HG03571 (cell line): ENCODE results near the gene PSMD2.

Source experiments
- ATAC-seq: cut with Tn5 transposase; IDR thresholded peaks from one replicate; pipeline ENCODE4 v1.9.1; 2021; ENCODE audit not compliant: unreplicated experiment

Gene PSMD2

DNA sequence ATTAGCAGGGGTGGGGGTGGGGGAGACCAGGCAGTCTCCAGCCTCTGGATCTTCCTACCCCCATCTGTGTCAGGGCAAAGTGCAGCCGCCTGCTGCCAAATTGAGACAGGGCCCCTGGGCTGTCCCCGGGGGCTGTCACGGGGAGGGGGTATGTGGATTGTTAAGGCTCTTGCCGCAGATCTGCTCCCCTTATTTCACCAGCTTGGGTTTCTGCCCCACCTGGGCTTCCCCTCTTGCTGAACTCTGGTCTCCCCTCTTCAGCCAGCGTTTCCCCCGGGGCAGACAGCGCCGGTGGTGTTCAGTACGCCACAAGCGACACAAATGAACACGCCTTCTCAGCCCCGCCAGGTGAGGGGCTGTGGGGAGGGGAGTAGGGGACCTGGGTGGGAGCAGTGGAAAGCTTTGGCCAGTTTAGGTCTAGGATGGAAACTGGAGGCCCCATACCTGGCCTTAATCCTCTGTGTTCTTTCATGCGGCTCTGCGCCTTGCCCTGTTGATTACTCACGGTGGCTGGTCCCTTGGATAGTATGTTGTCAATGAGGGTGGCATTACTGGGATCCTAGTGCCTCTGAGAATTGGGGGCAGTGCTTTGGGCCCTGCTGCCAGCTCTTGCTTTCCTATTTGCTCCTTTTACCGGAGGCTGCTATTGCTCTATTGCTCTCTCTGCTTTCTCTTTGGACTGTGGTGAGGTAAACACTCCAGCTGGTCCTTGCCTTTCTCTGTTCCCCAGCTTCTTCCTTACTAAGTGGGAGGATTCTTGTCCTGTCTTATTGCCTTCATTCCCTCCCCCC lies 17.0 kb downstream of the PSMD2 start:
- no peak for ATAC-seq

DNA sequence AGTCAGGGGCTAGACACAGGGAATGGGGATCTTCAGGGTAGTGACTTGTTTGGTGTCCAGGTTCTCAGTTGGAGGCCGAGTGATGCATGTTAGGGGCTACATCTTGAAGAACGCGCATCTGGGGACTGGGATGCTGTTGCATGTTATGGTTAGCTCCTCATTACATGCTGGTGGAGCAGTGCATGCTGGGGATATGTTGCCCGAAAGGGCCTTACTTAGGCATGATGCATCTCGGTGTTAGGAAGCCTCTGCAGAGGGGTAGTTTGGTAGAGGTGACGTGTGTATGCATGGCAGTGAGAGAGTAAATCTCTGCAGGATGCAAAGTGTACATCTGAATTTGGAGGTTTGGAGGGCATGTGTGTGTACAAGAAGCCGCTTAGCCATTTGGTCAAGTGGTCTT lies 17.8 kb downstream of the PSMD2 start:
- ATAC-seq = no peak

DNA sequence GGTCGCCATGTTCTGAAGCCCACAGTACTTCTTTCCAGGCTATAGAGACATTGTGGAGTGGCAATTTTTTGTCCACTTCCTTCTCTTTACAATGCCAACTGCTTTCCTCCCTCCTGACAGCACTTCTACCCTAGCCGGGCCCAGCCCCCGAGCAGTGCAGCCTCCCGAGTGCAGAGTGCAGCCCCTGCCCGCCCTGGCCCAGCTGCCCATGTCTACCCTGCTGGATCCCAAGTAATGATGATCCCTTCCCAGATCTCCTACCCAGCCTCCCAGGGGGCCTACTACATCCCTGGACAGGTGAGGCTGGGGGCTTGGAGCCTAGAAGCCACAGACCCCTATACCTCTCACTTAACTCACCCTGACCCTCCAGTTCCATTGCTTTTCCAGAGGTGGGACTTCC lies 18.2 kb downstream of the PSMD2 start:
- no peak for ATAC-seq

DNA sequence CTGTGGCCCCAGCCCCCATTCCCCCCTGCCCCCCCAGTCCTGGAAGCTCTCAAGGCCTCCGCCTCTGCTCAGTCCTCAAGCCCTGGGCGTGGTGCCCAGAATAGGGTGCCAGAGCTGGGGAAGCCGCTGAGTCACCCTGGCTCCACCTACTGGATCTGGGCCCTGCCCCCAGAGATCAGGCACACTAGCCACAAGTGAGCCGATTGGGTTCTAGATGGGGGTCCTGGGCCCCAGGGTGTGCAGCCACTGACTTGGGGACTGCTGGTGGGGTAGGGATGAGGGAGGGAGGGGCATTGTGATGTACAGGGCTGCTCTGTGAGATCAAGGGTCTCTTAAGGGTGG lies 21.0 kb downstream of the PSMD2 start:
- ATAC-seq = no peak

DNA sequence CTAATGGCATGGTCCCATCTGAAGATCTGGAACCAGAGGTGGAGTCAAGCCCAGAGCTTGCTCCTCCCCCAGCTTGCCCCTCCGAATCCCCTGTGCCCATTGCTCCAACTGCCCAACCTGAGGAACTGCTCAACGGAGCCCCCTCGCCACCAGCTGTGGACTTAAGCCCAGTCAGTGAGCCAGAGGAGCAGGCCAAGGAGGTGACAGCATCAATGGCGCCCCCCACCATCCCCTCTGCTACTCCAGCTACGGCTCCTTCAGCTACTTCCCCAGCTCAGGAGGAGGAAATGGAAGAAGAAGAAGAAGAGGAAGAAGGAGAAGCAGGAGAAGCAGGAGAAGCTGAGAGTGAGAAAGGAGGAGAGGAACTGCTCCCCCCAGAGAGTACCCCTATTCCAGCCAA lies 22.6 kb downstream of the PSMD2 start:
- no peak for ATAC-seq

DNA sequence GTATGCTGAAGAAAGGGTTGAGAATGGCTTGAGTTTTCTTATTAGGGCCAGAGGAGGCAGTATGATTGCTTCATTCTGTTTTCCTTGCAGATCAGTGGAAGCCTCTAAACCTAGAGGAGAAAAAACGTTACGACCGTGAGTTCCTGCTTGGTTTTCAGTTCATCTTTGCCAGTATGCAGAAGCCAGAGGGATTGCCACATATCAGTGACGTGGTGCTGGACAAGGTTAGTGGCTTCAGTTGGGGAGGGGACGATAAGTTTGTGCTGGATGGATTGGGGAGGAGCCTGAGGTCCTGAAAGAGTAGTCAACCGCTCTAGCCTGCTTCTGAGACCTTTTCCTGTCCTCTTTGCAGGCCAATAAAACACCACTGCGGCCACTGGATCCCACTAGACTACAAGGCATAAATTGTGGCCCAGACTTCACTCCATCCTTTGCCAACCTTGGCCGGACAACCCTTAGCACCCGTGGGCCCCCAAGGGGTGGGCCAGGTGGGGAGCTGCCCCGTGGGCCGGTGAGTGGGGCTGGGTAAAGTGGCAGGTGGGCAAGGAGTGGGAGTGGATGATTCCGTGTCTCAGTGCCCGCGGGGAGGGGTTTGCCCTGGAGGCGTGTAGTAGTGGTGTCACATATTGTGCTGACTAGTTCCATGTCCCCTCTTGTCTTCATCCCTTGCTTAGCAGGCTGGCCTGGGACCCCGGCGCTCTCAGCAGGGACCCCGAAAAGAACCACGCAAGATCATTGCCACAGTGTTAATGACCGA lies 23.9 kb downstream of the PSMD2 start:
- ATAC-seq = no peak

DNA sequence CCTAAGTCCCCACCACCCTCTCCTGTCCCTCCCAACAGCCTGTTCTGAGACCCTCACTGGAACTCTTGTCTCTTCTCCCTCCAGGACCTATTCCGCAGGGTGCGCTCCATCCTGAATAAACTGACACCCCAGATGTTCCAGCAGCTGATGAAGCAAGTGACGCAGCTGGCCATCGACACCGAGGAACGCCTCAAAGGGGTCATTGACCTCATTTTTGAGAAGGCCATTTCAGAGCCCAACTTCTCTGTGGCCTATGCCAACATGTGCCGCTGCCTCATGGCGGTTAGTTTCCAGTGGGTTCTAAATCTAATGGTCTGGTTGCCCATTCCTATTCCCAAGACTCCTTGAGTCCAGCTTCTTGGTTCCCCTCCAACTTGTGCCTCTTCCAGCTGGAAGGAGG lies 24.7 kb downstream of the PSMD2 start:
- no peak for ATAC-seq

DNA sequence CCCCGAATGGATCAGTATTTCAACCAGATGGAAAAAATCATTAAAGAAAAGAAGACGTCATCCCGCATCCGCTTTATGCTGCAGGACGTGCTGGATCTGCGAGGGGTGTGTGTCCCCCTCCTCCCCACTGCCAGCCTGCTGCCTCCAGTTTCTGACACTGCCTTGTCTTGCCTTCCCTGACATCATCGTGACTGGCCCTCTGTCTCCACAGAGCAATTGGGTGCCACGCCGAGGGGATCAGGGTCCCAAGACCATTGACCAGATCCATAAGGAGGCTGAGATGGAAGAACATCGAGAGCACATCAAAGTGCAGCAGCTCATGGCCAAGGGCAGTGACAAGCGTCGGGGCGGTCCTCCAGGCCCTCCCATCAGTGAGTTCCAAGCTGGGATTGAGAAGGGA lies 26.2 kb downstream of the PSMD2 start:
- no peak for ATAC-seq

DNA sequence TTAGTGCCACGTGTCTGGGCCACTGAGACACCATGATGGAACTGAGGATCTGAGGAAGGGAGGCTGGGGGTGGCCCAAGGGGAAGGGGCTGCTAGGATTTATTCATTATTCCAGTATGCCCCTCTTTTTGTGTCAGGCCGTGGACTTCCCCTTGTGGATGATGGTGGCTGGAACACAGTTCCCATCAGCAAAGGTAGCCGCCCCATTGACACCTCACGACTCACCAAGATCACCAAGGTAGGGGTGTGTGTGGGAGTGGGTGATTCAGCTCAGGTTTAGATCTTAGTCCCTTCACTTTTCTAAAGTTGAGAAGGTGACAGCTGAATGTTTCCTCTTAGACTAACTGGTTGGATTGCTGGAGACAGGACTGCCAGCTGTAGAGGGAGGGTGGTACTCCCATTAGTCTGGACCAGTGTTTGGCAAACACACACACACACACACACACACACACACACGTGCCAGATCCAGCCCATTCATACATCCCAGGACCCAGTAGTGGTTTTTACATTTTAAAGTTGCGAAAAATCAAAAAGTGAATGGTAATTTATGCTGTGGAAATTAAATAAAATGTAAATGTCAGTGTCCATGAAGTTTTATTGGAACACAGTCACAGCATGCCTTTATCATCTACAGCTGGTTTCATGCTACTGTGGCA lies 26.8 kb downstream of the PSMD2 start:
- ATAC-seq = no peak

DNA sequence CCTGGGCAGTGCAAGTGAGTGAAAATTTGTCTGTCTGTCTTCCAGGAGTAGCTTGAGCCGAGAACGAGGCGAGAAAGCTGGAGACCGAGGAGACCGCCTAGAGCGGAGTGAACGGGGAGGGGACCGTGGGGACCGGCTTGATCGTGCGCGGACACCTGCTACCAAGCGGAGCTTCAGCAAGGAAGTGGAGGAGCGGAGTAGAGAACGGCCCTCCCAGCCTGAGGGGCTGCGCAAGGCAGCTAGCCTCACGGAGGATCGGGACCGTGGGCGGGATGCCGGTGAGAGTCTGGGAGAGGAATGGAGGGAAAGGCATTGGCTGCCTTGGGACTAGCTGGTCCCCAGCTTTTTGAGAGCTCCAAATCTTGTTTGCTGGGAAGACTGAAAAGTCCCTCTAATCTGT lies 28.1 kb downstream of the PSMD2 start:
- ATAC-seq = no peak

DNA sequence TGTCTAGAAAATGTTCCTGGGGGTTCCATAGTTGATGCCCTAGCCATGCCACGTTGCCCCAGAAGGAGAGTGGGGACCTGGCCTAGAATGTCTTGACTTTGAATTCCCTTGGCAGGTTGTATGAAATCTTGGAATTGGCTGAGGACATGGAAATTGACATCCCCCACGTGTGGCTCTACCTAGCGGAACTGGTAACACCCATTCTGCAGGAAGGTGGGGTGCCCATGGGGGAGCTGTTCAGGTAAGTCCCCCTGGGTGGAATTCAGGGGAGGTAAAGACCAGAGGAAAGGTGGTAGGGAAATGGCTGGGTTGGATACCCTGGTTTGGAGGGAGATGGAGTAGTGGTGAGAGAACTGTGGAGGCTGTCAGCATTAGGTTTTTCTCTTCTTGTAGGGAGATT lies 29.5 kb downstream of the PSMD2 start:
- no peak for ATAC-seq

DNA sequence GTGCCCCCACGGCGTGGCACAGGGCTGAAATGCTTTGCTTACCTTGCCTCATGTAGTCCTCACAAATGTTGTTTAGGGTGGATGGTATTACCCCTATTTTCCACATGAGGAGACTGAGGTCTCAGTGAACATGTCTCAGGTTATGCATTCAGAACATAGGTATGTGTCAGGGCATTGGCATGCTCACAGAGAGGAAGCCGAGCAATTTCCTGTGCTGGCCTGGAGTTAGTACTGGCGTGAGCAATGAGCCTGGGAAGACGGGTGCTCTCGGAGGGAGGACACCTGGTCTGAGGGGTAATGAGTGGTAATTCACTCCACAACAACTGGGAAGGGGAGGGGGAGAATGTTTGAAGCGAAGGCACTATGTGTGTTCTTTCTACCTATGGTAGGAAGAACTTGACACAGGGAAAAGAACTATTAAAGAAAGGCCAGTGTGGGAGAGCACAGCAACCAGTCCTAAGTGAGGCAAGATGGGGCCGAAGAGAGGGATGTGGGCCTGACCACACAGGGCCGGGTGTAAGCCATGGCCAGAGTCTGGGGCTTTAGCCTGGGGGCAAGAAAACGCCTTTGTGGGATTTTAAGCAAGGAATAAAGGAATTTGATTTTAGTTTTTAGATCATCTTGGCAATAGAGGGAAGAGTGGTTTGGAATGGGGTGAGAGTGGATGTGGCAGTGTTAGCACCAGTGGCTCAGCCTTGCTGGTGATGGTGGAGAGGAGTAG lies 33.5 kb downstream of the PSMD2 start:
- no peak for ATAC-seq

DNA sequence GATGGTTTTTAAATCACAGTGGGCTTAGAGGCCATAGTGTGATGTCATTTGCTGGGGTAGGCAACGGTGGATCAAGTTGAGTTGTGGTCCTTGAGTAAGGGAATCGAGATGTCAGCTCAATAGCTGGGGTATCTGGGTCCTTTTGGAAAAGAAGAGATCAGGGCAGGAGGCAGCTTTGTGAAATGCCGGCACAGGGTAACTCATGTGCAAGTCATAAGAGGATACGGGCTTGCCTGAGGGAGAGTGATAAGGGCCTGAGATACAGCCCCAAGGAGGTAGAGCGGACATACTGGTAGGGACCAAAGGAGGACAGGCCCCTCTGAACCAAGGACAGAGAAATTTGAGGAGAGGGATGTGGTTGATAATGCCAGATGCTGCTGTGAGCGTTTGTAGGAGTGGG lies 34.1 kb downstream of the PSMD2 start:
- no peak for ATAC-seq

DNA sequence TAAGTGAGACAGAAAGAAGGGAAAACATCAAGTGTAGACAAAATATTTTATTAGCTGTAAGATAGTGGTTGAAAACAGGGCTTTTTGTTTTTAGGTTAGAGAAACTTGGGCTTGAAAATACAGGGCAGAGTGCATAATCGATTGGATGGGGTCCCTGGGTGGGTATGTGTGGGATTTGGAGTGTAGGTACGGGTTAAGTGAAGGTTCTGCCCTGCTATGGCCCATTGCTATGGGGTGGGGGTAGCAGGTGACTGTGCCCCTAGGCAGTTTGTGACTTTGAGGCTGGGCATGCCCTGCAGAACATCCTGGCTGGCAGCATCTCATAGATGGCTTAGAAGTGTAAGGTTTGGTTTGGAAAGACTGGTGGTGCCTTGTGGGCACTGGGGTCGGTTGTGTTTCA lies 34.7 kb downstream of the PSMD2 start:
- no peak for ATAC-seq

DNA sequence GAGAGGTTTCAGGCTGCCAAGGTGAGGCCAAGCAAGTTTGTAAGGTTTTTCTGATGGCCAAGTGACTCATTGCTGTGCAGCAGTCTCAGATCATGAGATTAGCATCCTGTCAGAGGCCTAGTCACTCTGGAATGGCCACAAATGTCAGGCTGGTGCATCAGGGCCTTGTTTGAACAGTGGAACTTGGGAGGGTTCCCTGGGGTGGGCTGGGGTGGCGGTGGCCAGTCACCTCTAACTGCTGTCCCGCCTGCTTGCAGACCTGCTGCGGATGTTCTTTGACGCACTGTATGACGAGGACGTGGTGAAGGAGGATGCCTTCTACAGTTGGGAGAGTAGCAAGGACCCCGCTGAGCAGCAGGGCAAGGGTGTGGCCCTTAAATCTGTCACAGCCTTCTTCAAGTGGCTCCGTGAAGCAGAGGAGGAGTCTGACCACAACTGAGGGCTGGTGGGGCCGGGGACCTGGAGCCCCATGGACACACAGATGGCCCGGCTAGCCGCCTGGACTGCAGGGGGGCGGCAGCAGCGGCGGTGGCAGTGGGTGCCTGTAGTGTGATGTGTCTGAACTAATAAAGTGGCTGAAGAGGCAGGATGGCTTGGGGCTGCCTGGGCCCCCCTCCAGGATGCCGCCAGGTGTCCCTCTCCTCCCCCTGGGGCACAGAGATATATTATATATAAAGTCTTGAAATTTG lies 35.6 kb downstream of the PSMD2 start:
- no peak for ATAC-seq

DNA sequence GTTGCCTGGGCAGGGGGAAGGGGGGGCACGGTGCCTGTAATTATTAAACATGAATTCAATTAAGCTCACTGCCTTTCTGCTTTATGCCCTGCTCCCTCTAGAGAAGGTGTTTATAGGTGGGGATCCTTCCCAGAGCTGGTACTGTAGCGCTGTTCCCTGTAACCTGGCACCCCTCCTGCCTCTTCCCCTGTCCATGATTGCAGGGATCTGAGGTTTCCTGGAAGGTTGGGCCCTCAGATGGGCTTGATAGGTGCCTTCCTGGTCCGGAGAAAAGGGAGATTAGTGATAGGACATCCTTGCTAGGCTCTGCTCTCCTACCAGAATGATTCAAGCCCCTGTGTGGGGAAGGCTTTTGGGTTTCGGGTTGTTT lies 36.2 kb downstream of the PSMD2 start:
- no peak for ATAC-seq

DNA sequence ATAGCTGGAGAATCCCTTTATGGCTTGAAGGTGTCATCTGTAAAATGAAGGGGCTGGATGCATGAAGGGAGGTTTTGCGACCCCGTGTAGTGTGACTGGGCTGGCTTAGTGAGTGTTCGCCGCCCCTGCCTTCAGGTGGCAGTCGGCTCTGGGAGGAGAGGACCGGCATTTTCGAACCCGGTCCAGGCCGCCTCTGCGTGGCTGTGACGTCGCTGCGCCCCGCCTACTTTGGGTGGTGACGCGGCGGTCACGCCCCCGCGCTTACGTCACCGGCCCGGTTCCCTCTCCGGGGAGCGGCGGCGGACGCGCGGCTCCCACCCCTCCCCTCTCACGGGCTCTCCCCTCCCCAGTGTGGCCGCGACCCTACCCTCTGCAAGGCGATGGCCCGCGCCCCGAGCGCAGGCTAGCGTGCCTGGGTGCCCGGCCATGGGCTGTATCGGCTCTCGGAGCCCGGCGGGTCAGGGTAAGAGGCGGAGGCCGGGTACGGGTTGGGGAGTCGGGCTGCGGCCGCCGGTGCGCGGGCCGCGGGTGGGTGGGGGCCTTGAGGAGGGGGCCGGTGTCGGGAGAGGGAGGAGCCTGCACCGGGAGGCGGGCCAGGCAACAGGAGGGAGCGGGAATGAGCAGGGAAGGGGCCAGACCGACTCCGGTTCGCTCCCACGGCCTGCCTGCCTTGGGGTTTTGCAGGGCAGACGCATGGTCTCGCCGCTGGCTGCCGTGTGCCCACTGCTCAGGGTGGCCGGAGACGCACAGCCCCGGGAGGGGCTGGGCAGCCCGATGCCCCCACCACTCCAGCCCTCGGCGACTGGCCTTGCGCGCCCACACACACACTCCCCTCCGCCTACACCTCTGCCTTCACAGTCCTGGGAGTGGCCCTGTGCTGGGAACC lies 36.9 kb downstream of the PSMD2 start:
- ATAC-seq = peak; percentile 66

DNA sequence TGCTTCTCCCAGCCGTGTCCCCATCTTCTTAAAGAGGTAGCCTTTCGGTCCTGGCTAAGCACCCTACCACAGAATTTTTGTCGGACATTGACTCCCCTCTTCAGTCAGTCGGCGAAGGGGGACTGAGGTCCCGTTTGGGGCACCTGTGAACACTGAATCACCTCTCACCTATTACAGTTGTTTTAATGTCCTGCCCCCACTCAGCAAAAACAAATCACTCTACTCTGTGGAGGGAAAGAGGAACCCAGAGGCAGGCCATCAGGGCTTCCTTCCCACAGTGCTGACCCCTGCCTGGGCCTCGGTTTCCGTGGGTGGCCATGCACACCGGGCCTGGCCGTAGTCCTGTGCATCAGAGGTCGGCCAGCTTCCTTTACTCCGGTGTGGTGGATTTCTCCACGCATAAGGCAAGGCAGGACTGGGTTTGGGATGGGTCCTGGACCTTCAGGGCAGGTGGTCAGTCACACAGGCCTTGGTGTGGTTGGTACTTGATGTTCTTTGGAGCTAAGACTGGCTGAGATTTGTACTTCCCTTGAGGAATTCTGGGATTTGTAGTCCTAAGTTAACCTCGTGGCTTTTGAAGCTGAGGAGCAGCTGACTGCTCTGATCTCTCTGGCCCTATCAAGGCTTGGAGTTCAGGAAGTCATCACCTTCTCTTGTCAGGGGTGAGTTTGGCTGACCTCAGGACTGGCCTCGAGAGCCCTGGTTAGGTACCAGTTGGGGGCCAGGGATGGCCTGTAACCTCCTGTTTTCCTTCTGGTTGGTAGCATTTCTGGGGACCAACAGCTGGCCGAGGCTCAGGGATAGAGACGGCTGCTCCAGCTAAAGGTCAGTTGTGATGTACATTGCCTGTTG lies 37.7 kb downstream of the PSMD2 start:
- ATAC-seq = no peak

DNA sequence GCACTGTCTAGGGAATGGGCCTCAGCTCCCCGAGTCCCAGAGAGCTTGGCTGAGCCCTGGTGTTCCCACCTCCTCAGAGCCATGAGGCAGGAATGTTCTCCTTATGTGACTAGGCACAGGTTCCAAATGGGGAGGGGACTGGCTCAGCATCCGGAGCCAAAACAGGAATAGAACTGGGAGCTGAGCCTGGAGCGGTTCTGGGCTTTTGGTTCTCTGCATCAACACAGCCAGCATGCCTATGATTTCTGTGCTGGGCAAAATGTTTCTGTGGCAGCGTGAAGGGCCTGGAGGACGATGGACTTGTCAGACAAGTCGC lies 38.3 kb downstream of the PSMD2 start, which contains the start of gene FAM131A:
TSS of gene FAM131A (plus strand) at position 202 of the 316 bp plus-strand sequence. CDS start at position 233, 31 bp downstream.
- no peak for ATAC-seq
